Hepatic stellate cell (primary cell): ENCODE measurements around the gene ALKBH1.
"Not testable (repeated sequence)": the region's sequence is repeated elsewhere in the genome, so short reads cannot be mapped to it uniquely, and the experiment has no call there.

Experiments used
- DNase-seq: peaks from one replicate; pipeline ENCODE4 v3.0.0; 2011; ENCODE audit warnings: low spot score

ALKBH1 gene

GRCh38 chr14:77707724-77708408 is at the start of gene ALKBH1, which contains the start of gene SLIRP:
TSS of gene ALKBH1 (minus strand) at chr14:77708023. CDS start at chr14:77708004, 19 bp downstream.
TSS of gene SLIRP (plus strand) at chr14:77708103. CDS start at chr14:77708112, 9 bp downstream.
- DNase-seq, result peak; percentile 90

- no peak for DNase-seq
Observed at GRCh38 chr14:77752799-77753516, 45.1 kb upstream of the ALKBH1 start.

GRCh38 chr14:77752266-77752665 is 44.4 kb upstream of the ALKBH1 start:
- no peak for DNase-seq

GRCh38 chr14:77747425-77747824 is 39.6 kb upstream of the ALKBH1 start:
- DNase-seq, result not testable (repeated sequence)

- DNase-seq, result no peak
Observed at GRCh38 chr14:77746064-77746702, 38.4 kb upstream of the ALKBH1 start.

- no peak for DNase-seq
Observed at GRCh38 chr14:77741438-77741837, 33.6 kb upstream of the ALKBH1 start.

GRCh38 chr14:77738559-77739250 is 30.9 kb upstream of the ALKBH1 start:
- peak; percentile 9 for DNase-seq

- DNase-seq, result no peak
Observed at GRCh38 chr14:77730976-77731497, 23.2 kb upstream of the ALKBH1 start.

- DNase-seq, result no peak
Observed at GRCh38 chr14:77722301-77722700, 14.5 kb upstream of the ALKBH1 start.

- DNase-seq, result no peak
Observed at GRCh38 chr14:77721437-77721836, 13.6 kb upstream of the ALKBH1 start.

- no peak for DNase-seq
Observed at GRCh38 chr14:77717608-77718305, 9.9 kb upstream of the ALKBH1 start.

GRCh38 chr14:77714926-77715325 is 7.1 kb upstream of the ALKBH1 start:
- DNase-seq, result no peak

GRCh38 chr14:77710364-77710763 is 2.5 kb upstream of the ALKBH1 start:
- no peak for DNase-seq

- DNase-seq, result no peak
Observed at GRCh38 chr14:77709412-77709811, 1.6 kb upstream of the ALKBH1 start.

- no peak for DNase-seq
Observed at GRCh38 chr14:77708749-77709148, 926 bp upstream of the ALKBH1 start.

- DNase-seq, result peak; percentile 64
Observed at GRCh38 chr14:77707355-77707723, 484 bp downstream of the ALKBH1 start.

- no peak for DNase-seq
Observed at GRCh38 chr14:77691259-77691658, 16.6 kb downstream of the ALKBH1 start.

- no peak for DNase-seq
Observed at GRCh38 chr14:77682158-77682553, 25.7 kb downstream of the ALKBH1 start.

- DNase-seq, result no peak
Observed at GRCh38 chr14:77681196-77682157, 26.3 kb downstream of the ALKBH1 start.

- DNase-seq, result no peak
Observed at GRCh38 chr14:77674931-77675330, 32.9 kb downstream of the ALKBH1 start.
